ENCODE results near the gene TEX22.

- TF ChIP-seq, protein P1, sequence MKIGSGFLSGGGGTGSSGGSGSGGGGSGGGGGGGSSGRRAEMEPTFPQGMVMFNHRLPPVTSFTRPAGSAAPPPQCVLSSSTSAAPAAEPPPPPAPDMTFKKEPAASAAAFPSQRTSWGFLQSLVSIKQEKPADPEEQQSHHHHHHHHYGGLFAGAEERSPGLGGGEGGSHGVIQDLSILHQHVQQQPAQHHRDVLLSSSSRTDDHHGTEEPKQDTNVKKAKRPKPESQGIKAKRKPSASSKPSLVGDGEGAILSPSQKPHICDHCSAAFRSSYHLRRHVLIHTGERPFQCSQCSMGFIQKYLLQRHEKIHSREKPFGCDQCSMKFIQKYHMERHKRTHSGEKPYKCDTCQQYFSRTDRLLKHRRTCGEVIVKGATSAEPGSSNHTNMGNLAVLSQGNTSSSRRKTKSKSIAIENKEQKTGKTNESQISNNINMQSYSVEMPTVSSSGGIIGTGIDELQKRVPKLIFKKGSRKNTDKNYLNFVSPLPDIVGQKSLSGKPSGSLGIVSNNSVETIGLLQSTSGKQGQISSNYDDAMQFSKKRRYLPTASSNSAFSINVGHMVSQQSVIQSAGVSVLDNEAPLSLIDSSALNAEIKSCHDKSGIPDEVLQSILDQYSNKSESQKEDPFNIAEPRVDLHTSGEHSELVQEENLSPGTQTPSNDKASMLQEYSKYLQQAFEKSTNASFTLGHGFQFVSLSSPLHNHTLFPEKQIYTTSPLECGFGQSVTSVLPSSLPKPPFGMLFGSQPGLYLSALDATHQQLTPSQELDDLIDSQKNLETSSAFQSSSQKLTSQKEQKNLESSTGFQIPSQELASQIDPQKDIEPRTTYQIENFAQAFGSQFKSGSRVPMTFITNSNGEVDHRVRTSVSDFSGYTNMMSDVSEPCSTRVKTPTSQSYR (CRISPR knock-in tag; IDR thresholded peaks at IDR 0.05), result no peak
- no peak for TF ChIP-seq TEAD1 (CRISPR knock-in tag; IDR thresholded peaks at IDR 0.05)
- TF ChIP-seq, protein P2, sequence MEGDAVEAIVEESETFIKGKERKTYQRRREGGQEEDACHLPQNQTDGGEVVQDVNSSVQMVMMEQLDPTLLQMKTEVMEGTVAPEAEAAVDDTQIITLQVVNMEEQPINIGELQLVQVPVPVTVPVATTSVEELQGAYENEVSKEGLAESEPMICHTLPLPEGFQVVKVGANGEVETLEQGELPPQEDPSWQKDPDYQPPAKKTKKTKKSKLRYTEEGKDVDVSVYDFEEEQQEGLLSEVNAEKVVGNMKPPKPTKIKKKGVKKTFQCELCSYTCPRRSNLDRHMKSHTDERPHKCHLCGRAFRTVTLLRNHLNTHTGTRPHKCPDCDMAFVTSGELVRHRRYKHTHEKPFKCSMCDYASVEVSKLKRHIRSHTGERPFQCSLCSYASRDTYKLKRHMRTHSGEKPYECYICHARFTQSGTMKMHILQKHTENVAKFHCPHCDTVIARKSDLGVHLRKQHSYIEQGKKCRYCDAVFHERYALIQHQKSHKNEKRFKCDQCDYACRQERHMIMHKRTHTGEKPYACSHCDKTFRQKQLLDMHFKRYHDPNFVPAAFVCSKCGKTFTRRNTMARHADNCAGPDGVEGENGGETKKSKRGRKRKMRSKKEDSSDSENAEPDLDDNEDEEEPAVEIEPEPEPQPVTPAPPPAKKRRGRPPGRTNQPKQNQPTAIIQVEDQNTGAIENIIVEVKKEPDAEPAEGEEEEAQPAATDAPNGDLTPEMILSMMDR (IDR thresholded peaks at IDR 0.05), result no peak
- TF ChIP-seq, protein P3, sequence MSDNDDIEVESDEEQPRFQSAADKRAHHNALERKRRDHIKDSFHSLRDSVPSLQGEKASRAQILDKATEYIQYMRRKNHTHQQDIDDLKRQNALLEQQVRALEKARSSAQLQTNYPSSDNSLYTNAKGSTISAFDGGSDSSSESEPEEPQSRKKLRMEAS (CRISPR knock-in tag; IDR thresholded peaks at IDR 0.05), result no peak
- TF ChIP-seq KAT7 (CRISPR knock-in tag; IDR thresholded peaks at IDR 0.05; ENCODE audit: borderline replicate concordance), result no peak
- no peak for TF ChIP-seq EMX1 (CRISPR knock-in tag; IDR thresholded peaks at IDR 0.05)
Observed at GRCh38 chr14:105458010-105458409, 59.7 kb downstream of the TEX22 start.

Data from WTC11 (cell line).